ENCODE results near the gene VPS37D.

- TF ChIP-seq CTCF (IDR thresholded peaks at IDR 0.05) = no peak
- no peak for TF ChIP-seq POLR2A (IDR thresholded peaks at IDR 0.05)
Observed at GRCh38 chr7:73707045-73707631, 39.5 kb downstream of the VPS37D start.
